Measurements from ENCODE around the gene CIC.

Gene CIC

DNA sequence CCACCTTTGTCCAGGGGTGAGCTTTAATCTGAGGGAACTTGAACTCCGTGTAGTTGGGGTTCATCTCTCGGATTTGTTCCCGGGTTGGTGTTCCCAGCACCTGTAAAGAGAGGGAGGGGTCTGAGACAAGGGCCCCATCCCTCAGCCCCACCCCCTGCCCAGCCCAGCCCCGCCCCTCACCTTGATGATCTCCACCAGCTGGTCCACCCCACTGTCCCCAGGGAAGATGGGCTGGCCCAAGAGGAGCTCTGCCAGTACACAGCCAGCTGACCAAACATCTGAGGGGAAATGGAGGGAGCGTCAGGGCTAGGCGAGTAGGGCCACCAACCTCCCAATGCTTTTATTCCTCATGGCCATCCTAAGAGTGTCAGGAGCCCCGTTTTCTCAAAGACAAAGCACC lies 35.9 kb upstream of the CIC start:
- Histone ChIP-seq H3K9me3 (no peaks in the 10 kb centered on the region), H3K36me3 (peaks cover 63% of the 10 kb centered on the region), H3K27me3 (no peaks in the 10 kb centered on the region), H3K4me1 (no peaks in the 10 kb centered on the region), H3K4me3 (ENCODE audit: low read depth, low read length) (no peak overlapping the region)
- TF ChIP-seq, protein P1, sequence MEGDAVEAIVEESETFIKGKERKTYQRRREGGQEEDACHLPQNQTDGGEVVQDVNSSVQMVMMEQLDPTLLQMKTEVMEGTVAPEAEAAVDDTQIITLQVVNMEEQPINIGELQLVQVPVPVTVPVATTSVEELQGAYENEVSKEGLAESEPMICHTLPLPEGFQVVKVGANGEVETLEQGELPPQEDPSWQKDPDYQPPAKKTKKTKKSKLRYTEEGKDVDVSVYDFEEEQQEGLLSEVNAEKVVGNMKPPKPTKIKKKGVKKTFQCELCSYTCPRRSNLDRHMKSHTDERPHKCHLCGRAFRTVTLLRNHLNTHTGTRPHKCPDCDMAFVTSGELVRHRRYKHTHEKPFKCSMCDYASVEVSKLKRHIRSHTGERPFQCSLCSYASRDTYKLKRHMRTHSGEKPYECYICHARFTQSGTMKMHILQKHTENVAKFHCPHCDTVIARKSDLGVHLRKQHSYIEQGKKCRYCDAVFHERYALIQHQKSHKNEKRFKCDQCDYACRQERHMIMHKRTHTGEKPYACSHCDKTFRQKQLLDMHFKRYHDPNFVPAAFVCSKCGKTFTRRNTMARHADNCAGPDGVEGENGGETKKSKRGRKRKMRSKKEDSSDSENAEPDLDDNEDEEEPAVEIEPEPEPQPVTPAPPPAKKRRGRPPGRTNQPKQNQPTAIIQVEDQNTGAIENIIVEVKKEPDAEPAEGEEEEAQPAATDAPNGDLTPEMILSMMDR (IDR thresholded peaks at IDR 0.05; ENCODE audit: low read depth, low read length) = no peak
- no peak for DNase-seq

DNA sequence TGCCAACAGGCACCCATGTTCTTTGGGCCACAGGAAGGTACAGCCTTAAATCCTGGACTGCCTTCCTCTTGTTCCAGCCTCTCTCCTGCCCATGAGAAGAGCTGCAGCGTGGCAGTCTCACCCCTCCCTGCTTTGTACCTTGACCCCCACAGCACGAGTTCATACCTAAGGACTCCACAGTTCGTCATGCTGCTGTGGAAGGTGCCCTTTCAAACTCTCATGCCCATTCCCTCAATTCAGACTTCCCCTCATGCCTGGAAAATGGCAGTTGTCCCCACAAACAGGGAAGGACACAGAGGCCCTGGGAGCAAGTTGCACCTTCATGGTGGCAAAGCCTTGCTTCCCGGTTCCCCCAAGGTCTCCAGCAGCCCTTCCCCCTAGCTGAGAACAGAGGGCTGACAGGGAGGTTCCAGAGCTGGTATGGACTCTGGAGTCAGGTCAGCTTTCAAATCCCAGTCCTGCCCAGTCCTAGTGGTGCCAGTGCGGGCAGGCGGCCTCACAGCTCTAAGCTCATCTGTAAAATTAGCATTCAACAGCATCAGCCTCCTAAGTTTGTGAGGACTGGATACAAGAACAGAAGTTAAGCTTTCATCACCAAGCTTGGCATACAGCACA lies 35.3 kb upstream of the CIC start:
- Histone ChIP-seq H3K9me3 (no peaks in the 10 kb centered on the region), H3K27me3 (no peaks in the 10 kb centered on the region), H3K4me3 (ENCODE audit: low read depth, low read length) (no peak overlapping the region), H3K4me1 (no peaks in the 10 kb centered on the region), H3K36me3 (peaks cover 57% of the 10 kb centered on the region)
- TF ChIP-seq, protein P1 (IDR thresholded peaks at IDR 0.05; ENCODE audit: low read depth, low read length) = no peak
- DNase-seq = no peak

DNA sequence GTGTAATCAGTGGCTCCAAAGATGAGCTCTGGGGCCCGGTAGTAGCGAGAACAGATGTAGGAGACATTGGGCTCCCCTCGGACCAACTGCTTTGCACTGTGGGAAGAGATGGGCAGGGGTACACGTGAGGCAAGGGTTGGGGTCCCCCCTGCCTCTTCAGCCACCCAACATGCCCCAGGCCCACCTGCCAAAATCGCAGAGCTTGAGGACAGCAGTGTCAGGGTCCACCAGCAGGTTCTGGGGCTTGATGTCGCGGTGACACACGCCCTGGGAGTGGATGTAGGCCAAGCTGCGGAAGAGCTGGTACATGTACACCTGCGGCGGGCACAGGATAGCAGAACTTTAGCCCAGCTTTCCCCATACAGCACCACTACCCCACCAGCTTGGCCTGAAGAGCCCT lies 34.7 kb upstream of the CIC start:
- Histone ChIP-seq H3K4me1 (no peaks in the 10 kb centered on the region), H3K36me3 (peaks cover 53% of the 10 kb centered on the region)
- TF ChIP-seq, protein P1 (IDR thresholded peaks at IDR 0.05; ENCODE audit: low read depth, low read length) = no peak

DNA sequence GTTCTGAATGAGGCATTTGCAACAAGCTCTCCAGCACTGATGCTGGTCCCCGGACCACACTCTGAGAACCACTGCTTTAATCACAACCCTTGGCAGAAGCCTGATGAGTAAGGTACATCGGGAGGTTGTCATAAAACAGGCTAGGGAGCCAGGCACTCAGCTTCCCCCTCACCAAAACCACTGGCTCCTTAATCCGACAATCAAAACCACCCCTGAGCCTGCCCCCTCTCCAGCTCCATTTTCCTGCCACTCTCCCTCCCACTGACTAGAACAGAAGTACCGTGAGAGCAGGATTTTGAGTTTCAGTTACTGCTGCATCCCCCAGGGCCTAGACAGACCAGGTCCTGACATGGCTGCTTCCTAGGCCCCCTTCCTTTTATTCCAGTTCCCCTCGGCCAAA lies 33.9 kb upstream of the CIC start:
- H3K4me3 ChIP-seq (ENCODE audit: low read depth, low read length) = no peak overlapping the region
- H3K4me1 ChIP-seq = no peaks in the 10 kb centered on the region
- H3K36me3 ChIP-seq = peaks cover 52% of the 10 kb centered on the region
- H3K9me3 ChIP-seq = no peaks in the 10 kb centered on the region
- H3K27me3 ChIP-seq = no peaks in the 10 kb centered on the region
- TF ChIP-seq, protein P1 (IDR thresholded peaks at IDR 0.05; ENCODE audit: low read depth, low read length) = no peak
- no peak for DNase-seq

More for the DNA sequence above, 34.7 kb upstream of the CIC start:
- Histone ChIP-seq H3K27me3 (no peaks in the 10 kb centered on the region), H3K9me3 (no peaks in the 10 kb centered on the region), H3K4me3 (ENCODE audit: low read depth, low read length) (no peak overlapping the region)
- no peak for DNase-seq

DNA sequence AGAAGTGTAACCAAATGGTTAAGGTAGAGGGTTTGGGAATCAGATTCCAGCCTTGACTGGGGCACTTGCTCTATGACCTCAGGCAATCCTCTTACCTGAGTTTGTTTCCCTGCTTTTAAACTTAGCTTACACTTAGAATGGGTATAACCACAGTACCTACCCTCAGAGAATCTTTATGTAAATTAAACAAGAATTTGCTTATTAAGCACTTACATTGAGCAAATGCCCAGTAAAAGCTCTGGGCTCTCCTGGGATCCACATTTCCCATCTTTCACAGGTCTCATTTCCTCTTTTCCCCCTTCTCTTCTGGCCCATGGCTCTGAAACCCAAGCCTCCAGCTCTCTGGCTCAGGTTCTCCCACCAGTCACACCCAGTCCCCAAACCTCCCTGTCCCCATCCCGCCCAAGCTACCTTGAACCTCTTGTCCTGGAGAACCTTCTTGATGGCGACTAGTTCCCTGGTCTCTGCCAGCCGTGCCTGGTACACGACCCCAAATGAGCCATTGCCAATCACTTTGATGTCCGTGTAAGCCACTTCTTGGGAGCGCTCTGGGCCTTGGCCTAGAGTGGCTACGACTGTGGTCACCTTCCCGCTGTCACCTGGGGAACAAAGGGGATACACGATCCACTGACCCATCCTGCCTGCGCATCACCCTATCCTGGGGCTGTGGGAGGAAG lies 29.4 kb upstream of the CIC start:
- TF ChIP-seq, protein P1 (IDR thresholded peaks at IDR 0.05; ENCODE audit: low read depth, low read length) = no peak
- Histone ChIP-seq H3K4me1 (no peaks in the 10 kb centered on the region), H3K9me3 (no peaks in the 10 kb centered on the region), H3K27me3 (no peaks in the 10 kb centered on the region), H3K36me3 (peaks cover 26% of the 10 kb centered on the region), H3K4me3 (ENCODE audit: low read depth, low read length) (no peak overlapping the region)
- DNase-seq = no peak

DNA sequence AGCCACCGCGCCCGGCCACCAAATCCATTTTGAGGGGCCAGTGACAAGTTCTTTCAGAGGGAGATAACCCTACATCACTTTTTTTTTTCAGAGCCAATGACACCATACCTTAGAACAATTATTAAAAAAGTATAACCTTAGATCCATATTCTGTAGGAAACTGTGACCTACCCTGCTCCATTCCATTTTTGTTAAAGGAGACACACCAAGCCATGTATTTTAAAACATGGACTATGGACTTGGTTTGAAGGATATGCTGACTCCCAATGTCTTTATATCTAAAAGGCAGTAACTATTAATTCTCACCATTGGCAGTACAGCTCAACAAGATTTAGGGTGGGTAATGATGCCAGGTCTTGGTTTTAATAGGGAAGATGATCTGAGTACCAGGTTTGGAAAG lies 27.8 kb upstream of the CIC start:
- Histone ChIP-seq H3K27me3 (no peaks in the 10 kb centered on the region), H3K4me1 (peaks cover 6% of the 10 kb centered on the region), H3K36me3 (peaks cover 14% of the 10 kb centered on the region), H3K9me3 (no peaks in the 10 kb centered on the region), H3K4me3 (ENCODE audit: low read depth, low read length) (peak overlapping the region; percentile 71)
- DNase-seq = no peak
- TF ChIP-seq, protein P1 (IDR thresholded peaks at IDR 0.05; ENCODE audit: low read depth, low read length) = no peak
